Vagina (tissue), 2 donors: ENCODE results near the gene IFNA13.

Experiments used
- POLR2A ChIP-seq, 2 donors: fragments of 450-650 bp; IDR thresholded peaks; one replicate each; pipeline ENCODE4 v1.6.1; 2017; ENCODE audit warnings: antibody characterized with exemption in 2 of 2, mild to moderate bottlenecking in 2 of 2, moderate library complexity in 2 of 2
- POLR2AphosphoS5 ChIP-seq, 2 donors: sonication (generic); formaldehyde crosslinking; IDR thresholded peaks; one replicate each; pipeline ENCODE4 v1.9.0; 2017; ENCODE audit warnings: antibody characterized with exemption in 2 of 2, mild to moderate bottlenecking in 2 of 2, low read depth in 1 of 2; ENCODE audit not compliant: insufficient read depth in 1 of 2
- TF ChIP-seq, protein P1 (sequence below), 3 experiments: fragments of 450-650 bp in 2 of 3; fragments of 200-600 bp in 1 of 3; sonication (generic) in 1 of 3; IDR thresholded peaks; one replicate each; pipeline ENCODE4 v1.5.1; 2017 to 2019; ENCODE audit warnings: antibody characterized with exemption in 3 of 3, mild to moderate bottlenecking in 2 of 3, moderate library complexity in 2 of 3

DNA sequence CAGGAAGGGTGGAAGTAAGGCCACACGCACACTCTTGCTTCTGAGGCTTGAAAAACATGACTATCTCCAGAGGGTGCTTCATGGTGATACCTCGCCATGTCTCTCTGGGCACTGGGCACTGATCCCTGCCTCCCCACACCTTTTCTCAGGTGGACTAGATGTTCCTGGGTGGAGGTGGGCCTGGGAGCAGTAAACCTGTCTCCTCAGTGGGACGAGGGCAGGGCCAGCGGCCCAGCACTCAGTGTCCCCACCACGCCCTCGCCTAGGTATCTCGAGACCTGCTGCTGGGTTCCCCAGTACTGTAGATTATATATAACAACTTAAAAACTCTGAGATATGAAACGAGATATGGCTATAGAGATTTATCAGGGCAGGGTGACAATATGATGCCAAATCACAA lies 5.6 kb downstream of the IFNA13 start:
- TF ChIP-seq, protein P1, sequence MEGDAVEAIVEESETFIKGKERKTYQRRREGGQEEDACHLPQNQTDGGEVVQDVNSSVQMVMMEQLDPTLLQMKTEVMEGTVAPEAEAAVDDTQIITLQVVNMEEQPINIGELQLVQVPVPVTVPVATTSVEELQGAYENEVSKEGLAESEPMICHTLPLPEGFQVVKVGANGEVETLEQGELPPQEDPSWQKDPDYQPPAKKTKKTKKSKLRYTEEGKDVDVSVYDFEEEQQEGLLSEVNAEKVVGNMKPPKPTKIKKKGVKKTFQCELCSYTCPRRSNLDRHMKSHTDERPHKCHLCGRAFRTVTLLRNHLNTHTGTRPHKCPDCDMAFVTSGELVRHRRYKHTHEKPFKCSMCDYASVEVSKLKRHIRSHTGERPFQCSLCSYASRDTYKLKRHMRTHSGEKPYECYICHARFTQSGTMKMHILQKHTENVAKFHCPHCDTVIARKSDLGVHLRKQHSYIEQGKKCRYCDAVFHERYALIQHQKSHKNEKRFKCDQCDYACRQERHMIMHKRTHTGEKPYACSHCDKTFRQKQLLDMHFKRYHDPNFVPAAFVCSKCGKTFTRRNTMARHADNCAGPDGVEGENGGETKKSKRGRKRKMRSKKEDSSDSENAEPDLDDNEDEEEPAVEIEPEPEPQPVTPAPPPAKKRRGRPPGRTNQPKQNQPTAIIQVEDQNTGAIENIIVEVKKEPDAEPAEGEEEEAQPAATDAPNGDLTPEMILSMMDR (IDR thresholded peaks at IDR 0.05), result no peak
- no peak for TF ChIP-seq POLR2AphosphoS5 (IDR thresholded peaks at IDR 0.05; ENCODE audit: insufficient read depth in 1 of 2, low read depth in 1 of 2)
- no peak for TF ChIP-seq POLR2A (IDR thresholded peaks at IDR 0.05)
